GM12878 (cell line): ENCODE measurements around the gene SLC4A5. TPM values are rescaled to one million over a fixed set of nuclear protein-coding genes. Genes with fewer than 3 reads are reported as not detected.

Experiments used
- ATAC-seq: fragments of 200-7000 bp; cut with Tn5 transposase; 3 replicates; pipeline ENCODE4 v1.9.1; 2020; ENCODE audit warnings: mild to moderate bottlenecking, moderate library complexity
- BruUV-seq: library from RNA; stranded (reverse); fragments of 400-500 nt; replicated peaks from 2 replicates; lab custom pipeline; 2021; lab: Mats Ljungman, UMichigan
- CTCF ChIA-PET: fragments of 300-600 bp; sonication (Branson Sonifier 250); formaldehyde crosslinking; extraction: SDS; loops from one replicate; lab custom pipeline; 2021; ENCODE audit warnings: inconsistent platforms; lab: Yijun Ruan, JAX
- POLR2A ChIA-PET: fragments of 350-600 bp; formaldehyde crosslinking; extraction: SDS; loops from one replicate; lab custom pipeline; 2021; ENCODE audit warnings: inconsistent platforms; lab: Charles Lee
- RAD21 ChIA-PET: fragments of 300-600 bp; sonication (Branson Sonifier 250); formaldehyde crosslinking; loops from one replicate; lab custom pipeline; 2023; ENCODE audit warnings: antibody characterized with exemption; ENCODE audit not compliant: unreplicated experiment; lab: Charles Lee
- SMC1A ChIA-PET: fragments of 300-600 bp; sonication (Branson Sonifier 250); formaldehyde crosslinking; loops from one replicate; lab custom pipeline; 2023; ENCODE audit not compliant: unreplicated experiment, uncharacterized antibody; lab: Charles Lee
- DNase-seq: peaks from one replicate; pipeline ENCODE4 v3.0.0-alpha.2; 2011; ENCODE audit warnings: low read depth, low spot score
- FAIRE-seq: peaks from 3 replicates; lab custom pipeline; 2011; peaks lifted over from hg19 to GRCh38; lab: Jason Lieb, UNC
- H2AFZ ChIP-seq: 2 replicates; pipeline ENCODE4 v1.6.0; 2011; ENCODE audit warnings: low read depth, low read length, control low read depth; ENCODE audit not compliant: control insufficient read depth
- H3K27ac ChIP-seq: 2 replicates; pipeline ENCODE4 v1.5.1; 2011; ENCODE audit warnings: control low read depth; ENCODE audit not compliant: control insufficient read depth, insufficient read depth
- H3K27me3 ChIP-seq, 2 experiments: replicated peaks in 1 of 2; 2 replicates each; pipeline versions ENCODE4 v1.6.0 to v1.6.1; 2011; ENCODE audit warnings: low read length in 1 of 2; ENCODE audit not compliant: control insufficient read depth in 2 of 2, insufficient read depth in 2 of 2
- H3K36me3 ChIP-seq, 2 experiments: 2 replicates each; pipeline ENCODE4 v1.5.1; 2011; ENCODE audit warnings: low read length in 1 of 2; ENCODE audit not compliant: control insufficient read depth in 2 of 2, insufficient read depth in 2 of 2
- H3K4me1 ChIP-seq: 2 replicates; pipeline ENCODE4 v1.6.1; 2011; ENCODE audit warnings: mild to moderate bottlenecking, low read length, moderate library complexity, mixed read lengths; ENCODE audit not compliant: control insufficient read depth, insufficient read depth
- H3K4me2 ChIP-seq: 2 replicates; pipeline ENCODE4 v1.6.0; 2011; ENCODE audit warnings: control low read depth; ENCODE audit not compliant: control insufficient read depth, insufficient read depth
- H3K4me3 ChIP-seq: fragments of 200-600 bp; sonication (generic); 2 replicates; pipeline ENCODE4 v1.5.1; 2016
- H3K79me2 ChIP-seq: 2 replicates; pipeline ENCODE4 v1.6.0; 2011; ENCODE audit warnings: low read length; ENCODE audit not compliant: control insufficient read depth, insufficient read depth
- H3K9ac ChIP-seq: 2 replicates; pipeline ENCODE4 v1.8.0; 2011; ENCODE audit warnings: low read length, control low read depth, mixed read lengths; ENCODE audit not compliant: control insufficient read depth, insufficient read depth
- H3K9me3 ChIP-seq: replicated peaks from 3 replicates; pipeline ENCODE4 v1.5.1; 2011; ENCODE audit warnings: mild to moderate bottlenecking, low read length; ENCODE audit not compliant: control insufficient read depth, insufficient read depth
- H4K20me1 ChIP-seq: 2 replicates; pipeline ENCODE4 v1.6.0; 2011; ENCODE audit not compliant: control insufficient read depth, insufficient read depth
- DPF2 ChIP-seq: fragments of 450-650 bp; IDR thresholded peaks from 2 replicates; pipeline ENCODE4 v1.6.1; 2017; ENCODE audit warnings: mild to moderate bottlenecking
- EED ChIP-seq: sonication (generic); IDR thresholded peaks from 2 replicates; pipeline ENCODE4 v1.6.1; 2016; ENCODE audit warnings: antibody characterized with exemption, low read depth
- EGR1 ChIP-seq, 2 experiments: IDR thresholded peaks; 1 replicate in 1 of 2; 2 replicates in 1 of 2; pipeline ENCODE4 v1.6.1; 2011 to 2012; ENCODE audit warnings: low read depth in 2 of 2, low read length in 2 of 2, borderline replicate concordance in 1 of 2, mild to moderate bottlenecking in 1 of 2, moderate library complexity in 1 of 2
- ESRRA ChIP-seq: IDR thresholded peaks from 2 replicates; pipeline ENCODE4 v1.6.1; 2012; ENCODE audit warnings: mild to moderate bottlenecking, low read length, improper control_type of control experiment
- ETV6 ChIP-seq, 2 experiments: fragments of 450-650 bp in 1 of 2; IDR thresholded peaks in 1 of 2; conservative IDR thresholded peaks in 1 of 2; 2 replicates each; pipeline ENCODE4 v1.6.1; 2014; ENCODE audit warnings: antibody characterized with exemption in 1 of 2, borderline replicate concordance in 1 of 2, low read depth in 1 of 2, mild to moderate bottlenecking in 1 of 2, moderate library complexity in 1 of 2
- FOXM1 ChIP-seq: IDR thresholded peaks from 2 replicates; pipeline ENCODE4 v1.6.1; 2012; ENCODE audit warnings: low read depth, mild to moderate bottlenecking, inconsistent platforms, low read length, moderate library complexity
- IKZF1 ChIP-seq: fragments of 450-650 bp; conservative IDR thresholded peaks from 2 replicates; pipeline ENCODE4 v1.6.1; 2017; ENCODE audit warnings: antibody characterized with exemption, mild to moderate bottlenecking
- IRF4 ChIP-seq: IDR thresholded peaks from 2 replicates; pipeline ENCODE4 v1.6.1; 2011; ENCODE audit warnings: low read depth, low read length
- LARP7 ChIP-seq: fragments of 450-650 bp; IDR thresholded peaks from 2 replicates; pipeline ENCODE4 v1.6.1; 2017; ENCODE audit warnings: mild to moderate bottlenecking
- MAX ChIP-seq: IDR thresholded peaks from 2 replicates; pipeline ENCODE4 v1.6.1; 2012; ENCODE audit warnings: low read depth, low read length, improper control_type of control experiment
- NBN ChIP-seq: fragments of 450-650 bp; IDR thresholded peaks from 2 replicates; pipeline ENCODE4 v1.6.1; 2016
- NFIC ChIP-seq: IDR thresholded peaks from 2 replicates; pipeline ENCODE4 v1.6.1; 2012; ENCODE audit warnings: low read depth, mild to moderate bottlenecking, inconsistent platforms, low read length, moderate library complexity
- NKRF ChIP-seq: fragments of 450-650 bp; conservative IDR thresholded peaks from 2 replicates; pipeline ENCODE4 v1.6.1; 2017; ENCODE audit warnings: mild to moderate bottlenecking, moderate library complexity
- POLR2AphosphoS5 ChIP-seq: IDR thresholded peaks from 2 replicates; pipeline ENCODE4 v1.6.1; 2011; ENCODE audit warnings: mild to moderate bottlenecking, low read length, inconsistent platforms
- RUNX3 ChIP-seq: IDR thresholded peaks from 2 replicates; pipeline ENCODE4 v1.6.1; 2012; ENCODE audit warnings: low read length, inconsistent platforms
- SMAD5 ChIP-seq: IDR thresholded peaks from 2 replicates; pipeline ENCODE4 v1.6.1; 2016; ENCODE audit warnings: antibody characterized with exemption, low read depth
- ZBTB40 ChIP-seq: fragments of 450-650 bp; IDR thresholded peaks from 2 replicates; pipeline ENCODE4 v1.6.1; 2016; ENCODE audit warnings: mild to moderate bottlenecking, moderate library complexity, borderline replicate concordance
- ZZZ3 ChIP-seq: IDR thresholded peaks from 2 replicates; pipeline ENCODE4 v1.6.1; 2011; ENCODE audit warnings: low read depth; ENCODE audit not compliant: control insufficient read depth, insufficient read length
- WGBS: methylation state at CpG from one replicate; pipeline ENCODE4 v1.1.6; 2016; ENCODE audit warnings: low lambda C conversion rate; ENCODE audit not compliant: insufficient replicate concordance, insufficient coverage; ENCODE audit errors: missing lambda C conversion rate; 5-methylcytosine and 5-hydroxymethylcytosine counted together
- in situ Hi-C: fragments of 300-500 bp; cut with MboI; formaldehyde crosslinking; loops from 9 replicates; pipeline ENCODE4 v1.14.3; 2018; ENCODE audit warnings: mixed read lengths
- intact Hi-C: fragments of 100-400 bp; cut with micrococcal nuclease; formaldehyde crosslinking; loops from one replicate; pipeline ENCODE4 v1.14.2; 2022; ENCODE audit not compliant: unreplicated experiment
- polyA plus RNA-seq, 11 experiments: library from polyadenylated mRNA; depleted of rRNA in 4 of 11; unstranded in 6 of 11; stranded (reverse) in 5 of 11; fragments of >200 nt; fragmentation: Nextera tagmentation in 4 of 11; fragmentation: Illumina TruSeq in 1 of 11; extraction: Ambion mirVana in 4 of 11; extraction: Trizol in 1 of 11; gene quantifications; 1 replicate in 1 of 11; 2 replicates in 10 of 11; pipeline versions ENCODE4 v1.2.1 to v1.2.3, GENCODE V29; 2011 to 2016; ENCODE audit warnings: inconsistent platforms in 2 of 11, missing spikeins in 2 of 11, low read depth in 1 of 11
- total RNA-seq, 4 experiments: library from RNA; depleted of rRNA in 3 of 4; stranded (reverse); fragments of >200 nt in 3 of 4; fragmentation: Illumina TruSeq in 1 of 4; extraction: Trizol in 1 of 4; gene quantifications; 2 replicates each; pipeline versions ENCODE4 v1.2.1 to v1.2.3, GENCODE V29; 2013 to 2021

The SLC4A5 gene
- total and polyA plus RNA-seq, 10 of the 15 experiments (the other 5 are each of a cell fraction or from before 2014, with no cell fraction given), result 0.15 to 4.7 (median 1.6) TPM

- no peak for DNase-seq
- RAD21 ChIA-PET, result interaction anchor here (0.6 to 4.6 kb wide), 13 partner anchors 10 to 373 kb away, joined by 3 to 39 read pairs (median 6); partner anchors contain the start of genes BOLA3 and MOB1A
- intact Hi-C loops, result loop anchor here (5.0 kb wide), 1 partner anchor 33 kb away; no protein-coding TSS in a partner anchor
- TF ChIP-seq EGR1 (IDR thresholded peaks at IDR 0.05; ENCODE audit: borderline replicate concordance in 1 of 2, low read depth in 2 of 2, low read length in 2 of 2), result peak in 1 of 2 experiments; percentile 77; a peak in 2 of 3 replicates
- TF ChIP-seq NBN, result no peak
- TF ChIP-seq IRF4, result 0 out of 2 replicates have a peak, but pooled peaks have one; percentile 28
- peak; percentile 54; the same call in 1 of the 2 replicates for TF ChIP-seq POLR2AphosphoS5
- peak; percentile 71 for TF ChIP-seq IKZF1
- 0 out of 2 replicates have a peak, but pooled peaks have one; percentile 45 for TF ChIP-seq NFIC
- TF ChIP-seq EED, result peak; percentile 49; the same call in 1 of the 2 replicates
- TF ChIP-seq ZZZ3, result no peak
- peak; percentile 28; the same call in 1 of the 2 replicates for TF ChIP-seq SMAD5
- no peak for TF ChIP-seq ESRRA
- 0 out of 2 replicates have a peak, but pooled peaks have one; percentile 36 for TF ChIP-seq MAX
- no peak for TF ChIP-seq LARP7
- peak; percentile 22; the same call in 1 of the 2 replicates for TF ChIP-seq FOXM1
- 0 out of 2 replicates have a peak, but pooled peaks have one; percentile 21 for TF ChIP-seq NKRF
- TF ChIP-seq RUNX3, result peak; percentile 46
- peak; percentile 6; the same call in 1 of the 2 replicates for TF ChIP-seq DPF2
- TF ChIP-seq ZBTB40, result no peak
- TF ChIP-seq ETV6 (conservative IDR thresholded peaks at IDR 0.05 in 1 of 2, IDR thresholded peaks at IDR 0.05 in 1 of 2; ENCODE audit: borderline replicate concordance in 1 of 2, low read depth in 1 of 2), result peak in 1 of 2 experiments; percentile 44; a peak in 1 of 4 replicates
Measured at GRCh38 chr2:74199871-74200305, 143.3 kb downstream of the SLC4A5 start.

More at GRCh38 chr2:74199871-74200305, 143.3 kb downstream of the SLC4A5 start:
- Histone ChIP-seq H3K36me3 (peaks cover 0 to 2% of the 10 kb centered on the region in 2 experiments; a peak in 2 of 4 replicates), H4K20me1 (peaks cover 3% of the 10 kb centered on the region; the same call in 1 of the 2 replicates), H3K79me2 (peaks cover 67% of the 10 kb centered on the region), H3K4me3 (peak overlapping the region; percentile 96), H3K27me3 (no peaks in the 10 kb centered on the region), H3K4me2 (peak overlapping the region; percentile 46), H2AFZ (no peak overlapping the region), H3K9ac (peak overlapping the region; percentile 91), H3K9me3 (no peaks in the 10 kb centered on the region), H3K27ac (peak overlapping the region; percentile 93), H3K4me1 (peaks cover 12% of the 10 kb centered on the region)
- ChIA-PET POLR2A (interaction anchor here (0.6 to 6.4 kb wide), 12 partner anchors 8 to 135 kb away, joined by 3 to 83 read pairs (median 4); partner anchors contain the start of gene MOB1A), CTCF (interaction anchor here (1.0 to 7.8 kb wide), 15 partner anchors 8 to 375 kb away, joined by 3 to 90 read pairs (median 7); partner anchors contain the start of genes BOLA3 and MOB1A), SMC1A (interaction anchor here (0.7 to 3.7 kb wide), 23 partner anchors 9 to 402 kb away, joined by 3 to 24 read pairs (median 5); partner anchors contain the start of genes BOLA3 and MOB1A)
- BruUV-seq, result TSS peak; percentile 58
- 0% methylated on average over 8 of the region's 8 CpGs for WGBS
- FAIRE-seq (no peak), ATAC-seq (peak; percentile 1; the same call in 1 of the 3 replicates)
- in situ Hi-C loops, result no loop called here
